ENCODE data around the gene MBP. TPM values are rescaled to one million over a fixed set of nuclear protein-coding genes. Genes with fewer than 3 reads are reported as not detected.

Gene MBP
- total RNA-seq, 1 experiment from 2014 or later = 47.4 TPM

DNA sequence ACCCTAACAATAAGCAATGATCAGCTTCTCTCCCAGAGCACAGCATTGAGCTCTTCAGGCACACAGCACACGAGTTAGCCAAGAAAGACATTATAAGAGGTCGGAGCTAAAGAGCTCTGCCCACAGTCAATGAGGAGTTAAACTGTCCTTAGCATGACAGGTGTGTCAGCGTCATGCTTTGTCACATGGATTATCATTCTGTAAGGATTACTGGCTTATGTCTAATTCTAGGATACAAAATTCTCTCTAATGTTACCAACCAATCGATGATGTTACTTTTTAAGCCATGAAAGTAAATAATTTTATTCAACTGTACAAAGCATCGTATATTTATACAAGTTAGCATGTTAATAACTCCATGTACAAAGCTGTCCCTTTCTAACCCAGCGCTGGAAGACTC lies 201.4 kb downstream of the MBP start:
- no peak for DNase-seq
- no peaks in the 10 kb centered on the region for H3K9me2 ChIP-seq (replicated peaks; ENCODE audit: low read length)
- no peak for TF ChIP-seq EZH2 (IDR thresholded peaks at IDR 0.05; ENCODE audit: low read length, unreplicated experiment)
- no peak for TF ChIP-seq EZH2phosphoT487 (IDR thresholded peaks at IDR 0.05; ENCODE audit: borderline replicate concordance, low read length)
- TF ChIP-seq, protein P1, sequence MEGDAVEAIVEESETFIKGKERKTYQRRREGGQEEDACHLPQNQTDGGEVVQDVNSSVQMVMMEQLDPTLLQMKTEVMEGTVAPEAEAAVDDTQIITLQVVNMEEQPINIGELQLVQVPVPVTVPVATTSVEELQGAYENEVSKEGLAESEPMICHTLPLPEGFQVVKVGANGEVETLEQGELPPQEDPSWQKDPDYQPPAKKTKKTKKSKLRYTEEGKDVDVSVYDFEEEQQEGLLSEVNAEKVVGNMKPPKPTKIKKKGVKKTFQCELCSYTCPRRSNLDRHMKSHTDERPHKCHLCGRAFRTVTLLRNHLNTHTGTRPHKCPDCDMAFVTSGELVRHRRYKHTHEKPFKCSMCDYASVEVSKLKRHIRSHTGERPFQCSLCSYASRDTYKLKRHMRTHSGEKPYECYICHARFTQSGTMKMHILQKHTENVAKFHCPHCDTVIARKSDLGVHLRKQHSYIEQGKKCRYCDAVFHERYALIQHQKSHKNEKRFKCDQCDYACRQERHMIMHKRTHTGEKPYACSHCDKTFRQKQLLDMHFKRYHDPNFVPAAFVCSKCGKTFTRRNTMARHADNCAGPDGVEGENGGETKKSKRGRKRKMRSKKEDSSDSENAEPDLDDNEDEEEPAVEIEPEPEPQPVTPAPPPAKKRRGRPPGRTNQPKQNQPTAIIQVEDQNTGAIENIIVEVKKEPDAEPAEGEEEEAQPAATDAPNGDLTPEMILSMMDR (conservative IDR thresholded peaks at IDR 0.05; ENCODE audit: low read depth, low read length) = no peak
- H3K4me3 ChIP-seq (ENCODE audit: low read length) = no peak overlapping the region
- CTCF ChIA-PET = interaction anchor here (0.6 kb wide), 1 partner anchor 7 kb away, joined by 3 read pairs; no protein-coding TSS in a partner anchor
- H4K20me1 ChIP-seq (ENCODE audit: low read length) = no peaks in the 10 kb centered on the region
- peaks cover 4% of the 10 kb centered on the region for H3F3A ChIP-seq (ENCODE audit: low read length, unreplicated experiment)
- POLR2A ChIA-PET (ENCODE audit: unreplicated experiment) = no interaction called here
- BruUV-seq (replicated peaks) = no TSS peak
- no peaks in the 10 kb centered on the region for H3K4me1 ChIP-seq (ENCODE audit: insufficient read depth, low read length)
- no peaks in the 10 kb centered on the region for H3K27me3 ChIP-seq (ENCODE audit: low read length)
- no peaks in the 10 kb centered on the region for H3K9me3 ChIP-seq (ENCODE audit: low read length)
- no peak overlapping the region for H3K4me2 ChIP-seq (ENCODE audit: low read length)
- intact Hi-C loops (cut with micrococcal nuclease) = no loop called here
- H3K79me2 ChIP-seq (ENCODE audit: low read length) = no peaks in the 10 kb centered on the region
- H3K36me3 ChIP-seq (ENCODE audit: low read depth, low read length) = peaks cover 8% of the 10 kb centered on the region; the same call in 1 of the 2 replicates
- no peak overlapping the region for H2AFZ ChIP-seq (ENCODE audit: low read length)
- no peak for ATAC-seq
- H3K27ac ChIP-seq (ENCODE audit: low read length) = no peak overlapping the region
- H3K9ac ChIP-seq (ENCODE audit: low read length) = no peak overlapping the region

Other genes starting within 250 kb of the MBP start
- not detected in 2 replicates for gene GALR1, start 117.1 kb upstream of the MBP start, total RNA-seq (2014; rRNA removed)

Data from PC-3 (cell line).